ENCODE measurements around the gene TMEM108. TPM values are rescaled to one million over a fixed set of nuclear protein-coding genes. Genes with fewer than 3 reads are reported as not detected.

Gene TMEM108
- total and polyA plus RNA-seq, 8 donors: 0.37 to 2.1 (median 0.84) TPM; not detected in 2

GRCh38 chr3:133077688-133078087 is 39.5 kb downstream of the TMEM108 start:
- 29 to 40% (median 37%) methylated on average over 3 of the region's 3 CpGs for WGBS, 5 donors
- Histone ChIP-seq H3K27ac (no peak overlapping the region), H3K4me3 (no peak overlapping the region), H3K9me3 (peaks cover 0 to 6% (median 0%) of the 10 kb centered on the region in 4 donors), H3K27me3 (no peaks in the 10 kb centered on the region), H3K36me3 (no peaks in the 10 kb centered on the region), H3K4me1 (no peaks in the 10 kb centered on the region)
- DNase-seq: no peak
- intact Hi-C loops (cut with DNase I; ENCODE audit: low total_unique reads): no loop called here
- TF ChIP-seq POLR2A (IDR thresholded peaks at IDR 0.05): no peak
- no peak for TF ChIP-seq EP300 (IDR thresholded peaks at IDR 0.05)

- WGBS, 5 donors: 63 to 89% (median 76%) methylated on average over 3 of the region's 3 CpGs
- no peaks in the 10 kb centered on the region for H3K27me3 ChIP-seq
- H3K4me1 ChIP-seq: no peaks in the 10 kb centered on the region
- intact Hi-C loops (cut with DNase I; ENCODE audit: low total_unique reads): no loop called here
- H3K4me3 ChIP-seq: no peak overlapping the region
- H3K27ac ChIP-seq: no peak overlapping the region
- peaks cover 0 to 6% (median 0%) of the 10 kb centered on the region in 4 donors for H3K9me3 ChIP-seq
- no peak for TF ChIP-seq POLR2A (IDR thresholded peaks at IDR 0.05)
- TF ChIP-seq CTCF (IDR thresholded peaks at IDR 0.05): no peak
- TF ChIP-seq POLR2AphosphoS5 (IDR thresholded peaks at IDR 0.05): no peak
- no peak for TF ChIP-seq EP300 (IDR thresholded peaks at IDR 0.05)
- no peaks in the 10 kb centered on the region for H3K36me3 ChIP-seq
- DNase-seq: no peak
These were observed 41.4 kb downstream of the TMEM108 start for GRCh38 chr3:133079621-133080020.

- 79 to 93% (median 85%) methylated on average over 7 of the region's 7 CpGs for WGBS, 5 donors
- Histone ChIP-seq H3K36me3 (no peaks in the 10 kb centered on the region), H3K27me3 (no peaks in the 10 kb centered on the region), H3K27ac (no peak overlapping the region), H3K9me3 (peaks cover 0 to 6% (median 0%) of the 10 kb centered on the region in 4 donors), H3K4me1 (no peaks in the 10 kb centered on the region), H3K4me3 (no peak overlapping the region)
- TF ChIP-seq POLR2A (IDR thresholded peaks at IDR 0.05) (no peak), EP300 (IDR thresholded peaks at IDR 0.05) (no peak), CTCF (IDR thresholded peaks at IDR 0.05) (no peak), POLR2AphosphoS5 (IDR thresholded peaks at IDR 0.05) (no peak)
- intact Hi-C loops (cut with DNase I; ENCODE audit: low total_unique reads): no loop called here
- no peak for DNase-seq
These were observed 42.8 kb downstream of the TMEM108 start for GRCh38 chr3:133081016-133081415.

- Histone ChIP-seq H3K9me3 (peaks cover 0 to 6% (median 0%) of the 10 kb centered on the region in 4 donors), H3K4me3 (no peak overlapping the region)
- 22 to 33% (median 26%) methylated on average over 1 of the region's 1 CpG for WGBS, 5 donors
These were observed 45.2 kb downstream of the TMEM108 start for GRCh38 chr3:133083395-133083794.

More at GRCh38 chr3:133083395-133083794, 45.2 kb downstream of the TMEM108 start:
- H3K36me3 ChIP-seq: no peaks in the 10 kb centered on the region
- DNase-seq: no peak
- no peaks in the 10 kb centered on the region for H3K27me3 ChIP-seq
- H3K27ac ChIP-seq: no peak overlapping the region
- intact Hi-C loops (cut with DNase I; ENCODE audit: low total_unique reads): no loop called here
- H3K4me1 ChIP-seq: no peaks in the 10 kb centered on the region
- TF ChIP-seq POLR2AphosphoS5 (IDR thresholded peaks at IDR 0.05) (no peak), CTCF (IDR thresholded peaks at IDR 0.05) (no peak), POLR2A (IDR thresholded peaks at IDR 0.05) (no peak), EP300 (IDR thresholded peaks at IDR 0.05) (no peak)
